Common myeloid progenitor, CD34-positive (primary cell): ENCODE data around the gene CPVL.

Experiments used
- CTCF ChIA-PET: fragments of 350-600 bp; sonication (Branson Sonifier 250); formaldehyde crosslinking; loops from one replicate; lab custom pipeline; 2021; ENCODE audit warnings: antibody characterized with exemption; lab: Charles Lee
- POLR2A ChIA-PET: fragments of 350-600 bp; sonication (Branson Sonifier 250); formaldehyde crosslinking; loops from one replicate; lab custom pipeline; 2021; ENCODE audit warnings: antibody characterized with exemption; lab: Charles Lee
- DNase-seq, 3 donors: peaks; one replicate each; pipeline versions ENCODE4 v3.0.0 to v3.0.0-alpha.2; 2013
- H3K27ac ChIP-seq, 2 experiments: 1 replicate in 1 of 2; 2 replicates in 1 of 2; pipeline ENCODE4 v1.7.0; 2013; ENCODE audit warnings: inconsistent platforms in 2 of 2, low read length in 2 of 2, mild to moderate bottlenecking in 2 of 2, low read depth in 1 of 2, moderate library complexity in 1 of 2; ENCODE audit not compliant: severe bottlenecking in 2 of 2, insufficient read depth in 1 of 2, poor library complexity in 1 of 2
- H3K27me3 ChIP-seq, 5 experiments: replicated peaks in 2 of 5; 1 replicate in 3 of 5; 2 replicates in 2 of 5; pipeline versions ENCODE4 v1.6.1 to v1.7.0; 2013; ENCODE audit warnings: low read length in 4 of 5, mild to moderate bottlenecking in 2 of 5, moderate library complexity in 2 of 5, inconsistent platforms in 1 of 5; ENCODE audit not compliant: insufficient read depth in 5 of 5, control insufficient read depth in 4 of 5
- H3K36me3 ChIP-seq, 4 experiments: 1 replicate in 2 of 4; 2 replicates in 2 of 4; pipeline versions ENCODE4 v1.6.1 to v1.7.0; 2013; ENCODE audit warnings: low read length in 3 of 4, control low read depth in 1 of 4, mild to moderate bottlenecking in 1 of 4; ENCODE audit not compliant: control insufficient read depth in 4 of 4, insufficient read depth in 4 of 4
- H3K4me1 ChIP-seq, 4 experiments: 1 replicate in 3 of 4; 2 replicates in 1 of 4; pipeline versions ENCODE4 v1.6.1 to v1.7.1; 2013; ENCODE audit warnings: low read length in 3 of 4, mild to moderate bottlenecking in 3 of 4, control low read depth in 1 of 4, inconsistent platforms in 1 of 4, moderate library complexity in 1 of 4; ENCODE audit not compliant: control insufficient read depth in 4 of 4, insufficient read depth in 4 of 4; ENCODE audit errors: control extremely low read depth in 1 of 4
- H3K4me3 ChIP-seq, 7 experiments: 1 replicate in 4 of 7; 2 replicates in 3 of 7; pipeline versions ENCODE4 v1.5.1 to v1.7.0; 2013; ENCODE audit warnings: mild to moderate bottlenecking in 7 of 7, low read length in 6 of 7, moderate library complexity in 6 of 7, inconsistent platforms in 2 of 7, low read depth in 2 of 7, control low read depth in 1 of 7; ENCODE audit not compliant: insufficient read depth in 4 of 7, control insufficient read depth in 1 of 7; ENCODE audit errors: extremely low read depth in 1 of 7
- H3K9me3 ChIP-seq, 5 experiments: 1 replicate in 4 of 5; 2 replicates in 1 of 5; pipeline versions ENCODE4 v1.6.1 to v1.7.1; 2013; ENCODE audit warnings: low read length in 4 of 5, mild to moderate bottlenecking in 2 of 5, inconsistent platforms in 1 of 5, low read depth in 1 of 5, moderate library complexity in 1 of 5; ENCODE audit not compliant: control insufficient read depth in 4 of 5, insufficient read depth in 2 of 5; ENCODE audit errors: control extremely low read depth in 1 of 5
- WGBS: methylation state at CpG from one replicate; pipeline ENCODE4 v1.1.5; 2013; ENCODE audit not compliant: insufficient coverage; 5-methylcytosine and 5-hydroxymethylcytosine counted together

CPVL gene

DNA sequence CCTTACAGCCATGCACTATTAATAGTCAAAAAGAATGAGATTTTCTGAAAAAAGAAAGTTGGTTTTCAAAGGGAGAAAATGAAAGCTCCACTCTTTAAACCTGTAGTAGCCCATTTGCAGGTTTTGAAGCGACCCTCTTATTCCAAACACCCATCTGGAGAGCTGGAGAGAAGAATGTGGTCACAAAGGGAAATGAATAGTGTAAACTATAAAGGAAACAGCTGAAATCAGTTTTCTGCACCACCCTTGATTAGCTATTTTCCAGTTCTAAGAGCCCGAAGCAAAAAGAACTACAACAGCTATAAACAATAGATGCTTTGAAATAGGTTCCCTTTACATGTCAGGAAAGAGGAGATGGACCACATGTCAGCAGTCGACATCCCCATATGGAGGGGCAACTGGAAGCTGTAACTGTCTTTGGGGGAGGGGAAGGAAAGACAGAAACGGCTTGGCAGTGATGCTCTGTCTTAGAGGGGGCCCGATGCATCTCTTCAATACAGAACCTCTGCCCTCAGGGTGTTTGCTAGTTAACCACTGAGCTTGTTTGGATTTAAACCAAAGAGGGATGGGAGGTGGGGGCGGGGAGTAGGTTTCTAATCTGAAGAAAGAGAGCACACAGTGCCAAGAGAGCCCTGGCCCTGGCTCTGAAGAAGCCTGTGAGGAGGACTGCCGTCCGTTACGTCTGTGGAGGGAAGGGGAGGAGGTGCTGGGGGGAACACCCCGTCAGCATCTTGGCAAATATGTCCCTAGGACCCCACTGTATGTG is 55.3 kb downstream of the CPVL start:
- no peaks in the 10 kb centered on the region for H3K9me3 ChIP-seq
- H3K27me3 ChIP-seq = no peaks in the 10 kb centered on the region
- peaks cover 5 to 32% (median 19%) of the 10 kb centered on the region in 4 experiments for H3K4me1 ChIP-seq
- ChIA-PET CTCF (interaction anchor here (1.3 to 4.5 kb wide), 6 partner anchors 10 to 170 kb away, joined by 5 to 18 read pairs (median 10); no protein-coding TSS in a partner anchor), POLR2A (interaction anchor here (0.5 kb wide), 1 partner anchor 893 kb away, joined by 3 read pairs; no protein-coding TSS in a partner anchor)
- peak overlapping the region in 4 of 7 experiments; percentile 44 to 69 (median 56) for H3K4me3 ChIP-seq
- H3K36me3 ChIP-seq = no peaks in the 10 kb centered on the region
- peak overlapping the region in 1 of 2 experiments; percentile 53 for H3K27ac ChIP-seq
- peak in 2 of 3 donors; percentile 68 to 79 for DNase-seq
- 26% methylated on average over 6 of the region's 10 CpGs for WGBS

DNA sequence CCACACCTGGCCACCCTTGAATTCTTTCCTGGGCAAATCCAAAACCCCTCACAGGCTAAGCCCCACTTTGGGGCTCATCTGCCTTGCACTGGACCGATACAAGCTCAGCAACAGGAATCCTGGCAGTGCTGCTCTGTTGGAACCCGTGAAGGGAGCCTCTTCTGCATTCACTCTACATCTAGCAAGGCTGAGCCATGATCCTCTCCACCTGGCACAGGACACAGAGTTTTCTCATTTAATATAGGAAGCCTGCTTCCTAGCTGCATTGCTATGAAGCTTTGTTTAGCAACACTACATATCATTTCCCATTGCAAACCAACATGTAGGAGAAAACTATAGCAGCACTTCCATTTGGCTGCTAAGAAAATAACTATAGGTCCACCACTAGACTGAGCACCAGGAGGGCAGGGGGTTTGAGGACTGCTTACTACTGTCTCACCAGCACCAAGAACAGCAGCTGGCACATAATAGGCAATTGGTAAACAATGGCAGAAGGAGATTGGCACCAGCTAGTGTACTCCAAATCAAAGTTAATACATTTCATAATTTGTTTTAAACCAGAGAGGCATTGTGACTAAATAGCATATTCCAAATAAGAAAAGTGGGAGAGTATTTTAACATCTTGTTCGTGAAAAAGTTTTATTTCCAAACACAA is 56.1 kb downstream of the CPVL start:
- POLR2A ChIA-PET = interaction anchor here (0.5 kb wide), 1 partner anchor 892 kb away, joined by 3 read pairs; no protein-coding TSS in a partner anchor
- Histone ChIP-seq H3K4me1 (peaks cover 5 to 38% (median 20%) of the 10 kb centered on the region in 4 experiments), H3K36me3 (no peaks in the 10 kb centered on the region), H3K27me3 (no peaks in the 10 kb centered on the region), H3K9me3 (no peaks in the 10 kb centered on the region), H3K27ac (no peak overlapping the region), H3K4me3 (peak overlapping the region in 1 of 7 experiments; percentile 66)
- DNase-seq = no peak
- WGBS = 96% methylated on average over 2 of the region's 3 CpGs
- CTCF ChIA-PET = interaction anchor here (0.9 to 4.5 kb wide), 10 partner anchors 7 to 169 kb away, joined by 3 to 18 read pairs (median 6); no protein-coding TSS in a partner anchor

DNA sequence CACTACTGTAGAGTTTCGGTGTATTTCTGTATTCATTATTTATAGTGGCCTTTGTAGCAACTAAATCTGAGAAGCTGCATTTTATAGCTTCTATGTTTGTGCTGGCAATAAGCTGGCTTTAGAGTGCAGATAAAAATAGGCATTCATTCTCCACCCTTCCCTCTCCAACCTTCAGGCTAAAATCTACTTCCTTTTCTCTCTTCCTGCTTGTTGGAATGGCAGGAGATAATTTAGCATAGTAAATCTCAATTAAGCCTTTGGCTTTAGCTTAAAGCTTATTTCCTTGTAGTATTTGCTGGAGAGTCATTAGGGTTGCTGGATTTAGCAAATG is 58.5 kb downstream of the CPVL start:
- CTCF ChIA-PET = interaction anchor here (0.7 to 3.3 kb wide), 8 partner anchors 11 to 168 kb away, joined by 3 to 12 read pairs (median 4); no protein-coding TSS in a partner anchor
- H3K4me1 ChIP-seq = peaks cover 5 to 45% (median 22%) of the 10 kb centered on the region in 4 experiments
- DNase-seq = no peak
- no peaks in the 10 kb centered on the region for H3K27me3 ChIP-seq
- H3K9me3 ChIP-seq = no peaks in the 10 kb centered on the region
- no CpG with 5 or more reads among the region's 1 CpG for WGBS
- no peaks in the 10 kb centered on the region for H3K36me3 ChIP-seq
- no peak overlapping the region for H3K4me3 ChIP-seq
- no peak overlapping the region for H3K27ac ChIP-seq
- POLR2A ChIA-PET = interaction anchor here (0.6 kb wide), 2 partner anchors 131 to 311 kb away, joined by 3 to 5 read pairs; no protein-coding TSS in a partner anchor

DNA sequence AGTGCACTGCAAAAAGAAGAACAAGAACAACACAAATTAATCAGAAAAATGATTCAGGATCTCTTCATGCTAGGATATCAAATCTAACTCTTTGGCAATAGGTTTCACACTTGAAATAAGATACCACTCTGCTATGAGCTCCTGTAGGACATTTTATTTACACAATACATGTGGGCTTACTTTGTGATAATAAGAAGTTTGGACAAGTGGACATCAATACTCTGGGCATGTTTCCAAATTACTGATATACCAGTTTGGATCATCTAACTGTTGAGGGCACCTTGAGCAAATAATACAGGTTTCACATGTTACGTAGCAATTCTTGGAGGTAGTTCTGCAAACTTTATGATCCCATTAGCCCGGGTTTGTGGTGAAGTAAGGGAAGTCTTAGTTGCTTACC is 59.8 kb downstream of the CPVL start:
- Histone ChIP-seq H3K4me1 (peaks cover 5 to 44% (median 22%) of the 10 kb centered on the region in 4 experiments), H3K36me3 (no peaks in the 10 kb centered on the region), H3K9me3 (no peaks in the 10 kb centered on the region), H3K4me3 (no peak overlapping the region), H3K27ac (no peak overlapping the region), H3K27me3 (no peaks in the 10 kb centered on the region)
- CTCF ChIA-PET = interaction anchor here (0.7 to 3.3 kb wide), 5 partner anchors 12 to 255 kb away, joined by 3 to 12 read pairs (median 4); no protein-coding TSS in a partner anchor
- POLR2A ChIA-PET = no interaction called here
- peak in 2 of 3 donors; percentile 24 to 28 for DNase-seq
- no CpG with 5 or more reads among the region's 2 CpGs for WGBS

DNA sequence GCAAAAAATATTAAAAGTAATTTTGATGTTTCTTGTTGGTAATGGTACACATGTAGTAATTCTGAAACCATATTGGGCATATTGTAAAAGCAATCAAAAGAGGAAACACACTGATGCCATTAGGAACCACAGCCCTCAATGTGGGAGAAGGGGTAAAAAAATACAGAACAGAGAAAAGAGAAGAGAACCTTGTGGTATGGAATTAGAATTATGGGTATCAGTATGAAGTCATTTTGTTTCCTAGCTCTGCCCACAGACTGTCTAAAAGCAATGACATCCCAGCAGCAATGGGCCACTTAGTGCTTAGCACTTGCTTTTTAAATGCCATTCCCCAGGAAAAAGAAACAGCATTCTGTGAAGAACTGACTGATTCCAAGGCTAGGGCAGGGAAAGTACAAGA is 61.5 kb downstream of the CPVL start:
- Histone ChIP-seq H3K27me3 (no peaks in the 10 kb centered on the region), H3K36me3 (no peaks in the 10 kb centered on the region), H3K4me1 (peaks cover 0 to 32% (median 15%) of the 10 kb centered on the region in 4 experiments), H3K27ac (no peak overlapping the region), H3K9me3 (no peaks in the 10 kb centered on the region), H3K4me3 (peak overlapping the region in 2 of 7 experiments; percentile 12 to 16)
- ChIA-PET POLR2A (no interaction called here), CTCF (interaction anchor here (1.4 kb wide), 1 partner anchor 15 kb away, joined by 3 read pairs; no protein-coding TSS in a partner anchor)
- DNase-seq = peak; percentile 37 to 86 (median 86)

DNA sequence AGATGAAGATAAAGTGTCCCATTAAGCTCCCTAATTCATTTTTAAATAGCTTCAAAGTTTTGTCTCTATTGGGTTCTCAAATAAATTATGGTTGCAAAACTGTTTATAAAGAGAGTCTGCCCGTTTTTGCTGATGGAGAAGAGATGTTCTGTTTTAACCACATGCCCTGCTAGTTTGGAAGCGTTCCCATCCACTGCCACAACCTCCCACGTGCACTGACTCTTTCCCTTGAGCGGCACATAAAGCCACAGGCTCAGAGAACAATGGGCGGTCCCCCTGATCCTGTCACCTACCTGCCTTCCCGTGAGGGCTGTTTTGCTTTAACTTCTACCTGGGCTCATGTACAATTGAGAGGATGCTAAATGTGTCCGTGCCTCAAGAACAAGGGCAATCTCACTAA is 65.5 kb downstream of the CPVL start:
- POLR2A ChIA-PET = no interaction called here
- peak in 2 of 3 donors; percentile 17 to 55 for DNase-seq

More for the DNA sequence above, 65.5 kb downstream of the CPVL start:
- CTCF ChIA-PET = interaction anchor here (1.1 to 2.0 kb wide), 3 partner anchors 9 to 147 kb away, joined by 3 to 12 read pairs (median 5); no protein-coding TSS in a partner anchor
- no peaks in the 10 kb centered on the region for H3K36me3 ChIP-seq
- H3K4me3 ChIP-seq = no peak overlapping the region
- H3K27ac ChIP-seq = no peak overlapping the region
- peaks cover 0 to 2% (median 0%) of the 10 kb centered on the region in 5 experiments for H3K27me3 ChIP-seq
- H3K9me3 ChIP-seq = no peaks in the 10 kb centered on the region
- 17% methylated on average over 5 of the region's 7 CpGs for WGBS
- peaks cover 0 to 13% (median 8%) of the 10 kb centered on the region in 4 experiments for H3K4me1 ChIP-seq
